ENCODE results near the gene TRIM24. TPM values are rescaled to one million over a fixed set of nuclear protein-coding genes. Genes with fewer than 3 reads are reported as not detected.

The TRIM24 gene
- total RNA-seq, 1 donor from 2014 or later = 104 TPM

DNA sequence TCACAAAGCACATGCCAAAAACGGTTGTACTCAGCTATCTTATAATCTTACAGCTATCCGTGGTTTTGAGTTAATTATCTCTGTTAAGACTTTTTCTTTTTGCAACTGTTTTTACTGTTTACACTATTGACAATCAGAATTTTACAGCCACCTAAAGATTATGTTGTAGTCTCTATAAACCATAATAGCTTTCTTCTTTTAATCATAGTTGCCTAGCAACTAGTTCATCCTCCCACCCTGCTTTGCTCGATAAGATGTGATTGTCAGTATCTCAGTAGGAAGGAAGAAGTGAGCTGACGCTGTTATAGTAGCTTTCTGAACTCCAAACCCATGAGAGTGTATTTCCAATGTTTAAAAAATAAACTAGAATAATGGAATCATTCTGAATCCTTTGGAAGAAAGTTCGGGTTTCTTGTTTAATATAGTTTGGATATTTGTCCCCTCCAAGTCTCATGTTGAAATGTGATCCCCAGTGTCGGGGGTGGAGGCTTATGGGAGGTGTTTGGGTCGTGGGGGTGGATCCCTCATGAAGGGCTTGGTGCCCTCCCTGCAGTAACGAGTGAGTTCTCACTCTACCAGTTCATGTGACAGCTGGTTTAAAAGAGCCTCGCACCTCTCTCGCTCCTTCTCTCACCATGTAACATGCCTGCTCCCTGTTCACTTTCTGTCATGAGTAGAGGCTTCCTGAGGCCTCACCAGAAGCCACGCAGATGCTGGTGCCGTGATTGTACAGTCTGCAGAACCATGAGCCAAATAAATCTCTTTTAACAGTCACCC is 173.0 kb downstream of the TRIM24 start:
- Mint-ChIP-seq H3K4me3 (ENCODE audit: unreplicated experiment) (no peak overlapping the region), H3K4me1 (ENCODE audit: unreplicated experiment) (no peaks in the 10 kb centered on the region), H3K9me3 (ENCODE audit: unreplicated experiment) (no peaks in the 10 kb centered on the region), H3K27ac (ENCODE audit: unreplicated experiment) (no peak overlapping the region), H3K36me3 (ENCODE audit: low read depth, unreplicated experiment) (no peaks in the 10 kb centered on the region), H3K27me3 (ENCODE audit: unreplicated experiment) (no peaks in the 10 kb centered on the region)
- no peak for DNase-seq (ENCODE audit: low spot score)
- TF ChIP-seq, protein P1, sequence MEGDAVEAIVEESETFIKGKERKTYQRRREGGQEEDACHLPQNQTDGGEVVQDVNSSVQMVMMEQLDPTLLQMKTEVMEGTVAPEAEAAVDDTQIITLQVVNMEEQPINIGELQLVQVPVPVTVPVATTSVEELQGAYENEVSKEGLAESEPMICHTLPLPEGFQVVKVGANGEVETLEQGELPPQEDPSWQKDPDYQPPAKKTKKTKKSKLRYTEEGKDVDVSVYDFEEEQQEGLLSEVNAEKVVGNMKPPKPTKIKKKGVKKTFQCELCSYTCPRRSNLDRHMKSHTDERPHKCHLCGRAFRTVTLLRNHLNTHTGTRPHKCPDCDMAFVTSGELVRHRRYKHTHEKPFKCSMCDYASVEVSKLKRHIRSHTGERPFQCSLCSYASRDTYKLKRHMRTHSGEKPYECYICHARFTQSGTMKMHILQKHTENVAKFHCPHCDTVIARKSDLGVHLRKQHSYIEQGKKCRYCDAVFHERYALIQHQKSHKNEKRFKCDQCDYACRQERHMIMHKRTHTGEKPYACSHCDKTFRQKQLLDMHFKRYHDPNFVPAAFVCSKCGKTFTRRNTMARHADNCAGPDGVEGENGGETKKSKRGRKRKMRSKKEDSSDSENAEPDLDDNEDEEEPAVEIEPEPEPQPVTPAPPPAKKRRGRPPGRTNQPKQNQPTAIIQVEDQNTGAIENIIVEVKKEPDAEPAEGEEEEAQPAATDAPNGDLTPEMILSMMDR (IDR thresholded peaks at IDR 0.05; ENCODE audit: unreplicated experiment) = no peak

Other genes starting within 250 kb of the TRIM24 start
- gene SVOPL, start 241.1 kb downstream of the TRIM24 start, total RNA-seq (ENCODE audit: unreplicated experiment) = not detected